Neuronal stem cell (in vitro differentiated cells): ENCODE measurements around the gene PIM3. TPM values are rescaled to one million over a fixed set of nuclear protein-coding genes. Genes with fewer than 3 reads are reported as not detected.

ENCODE experiments used
- small RNA-seq: library from polyadenylated mRNA; stranded (forward); fragments of <200 nt; extraction: miRNeasy Mini kit (QIAGEN cat#:217004); gene quantifications from one replicate; pipeline ENCODE3, GENCODE V24; 2013; ENCODE audit not compliant: insufficient read depth

The PIM3 gene

Small RNAs within 50 kb of the gene (small RNA-seq; reads per million reads assigned to genes)
- not detected for gene MIR6821
